HG02970 (cell line): ENCODE results near the gene ZNF319.
"Not testable (repeated sequence)": the region's sequence is repeated elsewhere in the genome, so short reads cannot be mapped to it uniquely, and the experiment has no call there.

Source experiments
- ATAC-seq: cut with Tn5 transposase; IDR thresholded peaks from one replicate; pipeline ENCODE4 v1.9.1; 2021; ENCODE audit warnings: mild to moderate bottlenecking, moderate library complexity, moderate number of reproducible peaks; ENCODE audit not compliant: unreplicated experiment, low FRiP score

The ZNF319 gene

DNA sequence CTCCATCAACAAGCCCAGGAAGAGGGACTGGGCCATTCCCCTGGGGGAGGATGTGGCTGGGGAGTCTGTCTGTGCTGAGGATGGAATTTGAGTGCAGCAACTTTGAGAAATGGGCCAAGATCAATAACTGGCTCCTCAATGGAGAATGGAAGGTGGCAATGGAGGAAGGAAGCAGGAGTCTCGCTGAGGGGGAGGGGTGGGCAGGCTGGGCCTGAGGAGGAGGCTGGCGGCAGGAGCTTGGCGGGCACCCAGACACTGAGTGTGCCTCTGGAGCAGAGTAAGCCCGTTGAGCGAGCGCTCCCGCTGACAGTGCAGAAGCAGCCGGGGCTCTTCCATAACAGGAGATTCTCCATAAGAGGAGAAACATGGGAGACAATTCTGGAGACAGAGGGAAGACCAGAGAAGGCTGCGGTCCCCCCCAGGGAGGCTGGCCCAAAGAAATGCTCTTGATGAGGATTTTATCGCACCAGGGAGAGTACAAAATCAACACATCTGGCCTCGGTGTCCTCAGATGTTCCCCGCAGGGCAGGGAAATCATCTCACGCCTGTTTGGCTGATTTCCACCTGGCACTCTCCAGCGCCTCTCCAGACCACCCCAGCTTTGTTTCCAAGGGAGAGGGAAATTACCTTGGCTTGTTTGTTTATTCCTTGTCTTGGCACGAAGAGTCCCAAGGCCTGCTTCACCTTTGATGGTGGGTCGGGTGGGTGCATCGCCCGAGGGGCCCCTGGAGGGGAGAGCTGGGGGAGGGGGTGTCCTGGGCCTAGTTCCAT lies 22.3 kb upstream of the ZNF319 start:
- ATAC-seq, result no peak

DNA sequence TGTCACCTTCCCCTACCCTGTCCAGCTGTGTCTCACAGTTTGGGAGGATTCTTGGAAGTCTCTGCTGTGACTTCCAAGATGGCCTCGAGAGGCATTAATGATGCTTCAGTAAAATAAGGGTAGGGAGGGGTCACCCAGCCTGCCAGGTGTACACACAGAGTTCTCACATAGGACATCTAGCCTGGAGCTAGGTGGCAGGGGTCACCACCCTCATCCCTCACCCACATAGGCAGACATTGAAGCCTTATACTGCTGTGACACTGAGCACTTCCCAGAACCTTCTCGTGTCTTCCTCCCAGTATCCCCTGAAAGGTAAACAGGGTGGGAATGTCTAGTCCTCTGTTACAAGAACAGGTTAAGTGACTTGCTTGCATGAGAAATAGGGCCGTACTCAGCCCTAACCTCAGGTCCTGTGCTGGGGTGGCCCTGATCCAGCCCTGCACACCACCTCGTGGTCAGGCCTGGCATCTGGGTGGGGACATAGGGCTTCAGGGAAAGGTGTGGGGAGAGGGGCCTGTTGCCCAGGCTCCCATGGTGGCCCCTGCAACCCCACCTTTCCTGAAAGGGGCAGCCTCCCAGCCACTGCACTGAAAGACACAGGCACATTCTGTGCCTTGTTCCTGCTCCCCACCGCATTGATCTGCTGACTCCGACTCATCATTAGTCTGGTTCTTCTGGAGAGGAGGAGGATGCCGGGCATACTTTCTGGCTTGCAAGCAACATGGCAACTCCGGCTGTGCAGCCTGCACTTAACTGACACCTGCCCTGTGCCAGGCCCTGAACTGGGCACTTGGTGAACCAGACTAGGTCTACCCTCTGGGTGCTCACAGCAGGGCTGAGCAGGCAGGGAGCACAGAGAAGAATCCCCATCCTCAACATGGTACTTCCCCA lies 21.4 kb upstream of the ZNF319 start:
- ATAC-seq, result no peak

DNA sequence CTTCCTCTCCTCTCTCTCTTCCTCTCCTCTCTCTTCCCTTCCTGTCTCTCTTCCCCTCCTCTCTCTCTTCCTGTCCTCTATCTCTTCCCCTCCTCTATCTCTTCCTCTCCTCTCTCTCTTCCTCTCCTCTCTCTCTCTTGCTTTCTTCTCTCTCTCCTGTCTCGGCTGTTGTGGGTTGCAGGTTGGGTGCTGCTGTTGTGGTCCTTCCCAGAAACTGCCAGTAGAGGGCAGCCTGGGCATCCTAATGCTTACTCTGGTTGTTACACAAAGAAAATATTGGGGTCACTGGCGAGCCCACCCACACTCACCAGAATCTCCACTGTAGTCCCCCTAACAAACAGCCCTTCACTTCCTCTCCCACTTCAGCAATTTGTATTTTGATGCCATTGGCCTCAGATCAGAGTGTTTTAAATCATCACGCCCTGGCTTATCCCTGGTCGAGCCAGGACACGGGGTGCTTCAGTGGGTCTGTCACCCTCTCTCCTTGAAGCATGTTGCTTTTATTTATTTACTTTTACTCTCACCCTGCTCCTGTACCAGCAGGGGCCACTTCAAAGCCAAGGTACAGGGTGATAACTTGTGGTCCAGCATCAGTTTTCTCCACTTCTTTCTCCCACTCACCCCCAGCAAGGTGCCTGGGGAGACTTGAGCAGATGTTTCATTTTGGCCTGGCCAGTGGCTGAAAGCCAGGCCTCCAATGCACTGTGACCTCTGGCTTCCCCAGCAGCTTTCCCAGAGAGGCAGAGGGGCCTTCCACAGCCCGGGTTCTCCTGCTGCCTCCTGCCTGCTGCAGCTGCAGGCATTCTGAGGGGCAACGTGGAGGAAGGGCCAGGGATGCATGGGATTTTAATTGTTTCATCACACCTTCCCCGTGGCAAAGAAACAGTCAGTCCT lies 20.4 kb upstream of the ZNF319 start:
- ATAC-seq, result no peak

DNA sequence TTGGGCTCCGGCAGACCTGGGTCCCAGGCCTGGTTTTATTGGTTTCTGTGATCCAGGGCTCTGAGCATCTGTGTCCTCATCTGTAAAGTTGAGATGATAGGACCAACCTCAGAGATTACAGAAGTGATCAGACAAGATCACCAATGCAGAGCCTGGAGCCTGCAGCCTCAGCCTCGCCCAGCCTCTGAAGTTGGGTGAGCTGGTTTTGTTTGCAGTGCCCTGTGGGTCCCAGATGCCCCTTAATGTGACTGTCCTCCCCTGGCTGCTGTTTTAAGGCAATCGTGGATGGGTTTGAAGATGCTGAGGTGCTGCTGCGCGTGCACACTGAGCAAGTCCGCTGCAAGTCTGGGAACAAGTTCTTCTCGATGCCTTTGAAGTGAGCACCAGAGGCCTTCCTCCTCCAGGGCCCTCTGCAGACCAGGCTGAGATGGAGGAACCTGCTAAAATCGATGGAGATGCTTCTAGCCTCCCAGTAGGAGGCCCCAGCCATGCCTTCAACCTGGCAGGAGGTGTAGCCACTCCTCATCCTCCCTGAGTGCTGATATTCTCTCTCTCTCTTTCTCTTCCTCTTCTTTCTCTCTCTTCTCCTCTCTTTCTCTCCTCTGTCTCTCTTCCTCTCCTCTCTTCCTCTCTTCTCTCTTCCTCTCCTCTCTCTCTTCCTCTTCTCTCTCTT lies 19.5 kb upstream of the ZNF319 start:
- no peak for ATAC-seq

DNA sequence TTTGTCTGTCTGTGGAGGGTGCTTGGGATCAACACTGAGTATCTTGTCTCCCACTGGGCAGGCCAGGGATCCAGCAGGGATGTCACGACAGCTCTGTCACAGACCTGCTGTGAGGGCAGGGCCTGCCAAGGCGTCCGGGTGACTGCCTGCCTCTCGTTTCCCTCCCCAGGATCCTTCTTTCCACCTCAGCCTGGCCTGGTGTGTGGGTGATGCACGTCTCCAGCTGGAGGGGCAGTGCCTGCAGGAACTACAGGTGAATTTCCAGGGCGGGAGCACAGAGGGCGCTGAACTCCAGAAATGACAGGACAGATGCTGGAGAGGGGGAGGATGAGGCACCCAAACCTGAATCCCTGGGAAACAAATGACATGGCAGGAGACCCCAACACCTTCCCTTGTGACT lies 18.3 kb upstream of the ZNF319 start:
- ATAC-seq, result no peak

DNA sequence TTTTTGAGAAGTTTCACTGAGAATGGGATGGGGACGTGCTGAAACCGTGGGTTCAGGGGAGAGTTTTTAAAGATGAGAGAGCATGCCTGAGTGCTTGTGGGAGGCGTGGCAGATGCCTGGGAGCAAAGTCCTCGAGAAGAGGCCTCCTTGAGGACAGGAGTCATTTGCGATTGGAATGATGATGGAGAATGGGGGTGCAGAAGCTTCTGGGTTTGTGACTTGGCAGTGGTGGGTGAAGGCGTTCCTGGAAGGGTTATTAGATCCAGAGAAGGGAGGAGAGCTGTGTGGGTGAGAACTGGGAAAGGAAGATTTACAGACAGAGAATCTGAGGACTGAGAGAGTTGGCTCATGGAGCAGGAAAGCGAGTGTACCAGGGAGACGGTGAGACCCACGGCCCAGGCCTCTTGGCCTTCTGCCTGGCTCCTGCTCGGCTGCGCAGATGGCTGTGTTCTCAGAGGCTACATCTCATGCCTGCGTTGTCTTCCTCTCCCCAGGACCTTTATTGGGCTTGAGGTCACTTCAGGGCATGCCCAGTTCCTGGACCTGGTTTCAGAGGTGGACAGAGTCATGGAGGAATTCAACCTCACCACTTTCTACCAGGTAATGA lies 16.5 kb upstream of the ZNF319 start:
- no peak for ATAC-seq

DNA sequence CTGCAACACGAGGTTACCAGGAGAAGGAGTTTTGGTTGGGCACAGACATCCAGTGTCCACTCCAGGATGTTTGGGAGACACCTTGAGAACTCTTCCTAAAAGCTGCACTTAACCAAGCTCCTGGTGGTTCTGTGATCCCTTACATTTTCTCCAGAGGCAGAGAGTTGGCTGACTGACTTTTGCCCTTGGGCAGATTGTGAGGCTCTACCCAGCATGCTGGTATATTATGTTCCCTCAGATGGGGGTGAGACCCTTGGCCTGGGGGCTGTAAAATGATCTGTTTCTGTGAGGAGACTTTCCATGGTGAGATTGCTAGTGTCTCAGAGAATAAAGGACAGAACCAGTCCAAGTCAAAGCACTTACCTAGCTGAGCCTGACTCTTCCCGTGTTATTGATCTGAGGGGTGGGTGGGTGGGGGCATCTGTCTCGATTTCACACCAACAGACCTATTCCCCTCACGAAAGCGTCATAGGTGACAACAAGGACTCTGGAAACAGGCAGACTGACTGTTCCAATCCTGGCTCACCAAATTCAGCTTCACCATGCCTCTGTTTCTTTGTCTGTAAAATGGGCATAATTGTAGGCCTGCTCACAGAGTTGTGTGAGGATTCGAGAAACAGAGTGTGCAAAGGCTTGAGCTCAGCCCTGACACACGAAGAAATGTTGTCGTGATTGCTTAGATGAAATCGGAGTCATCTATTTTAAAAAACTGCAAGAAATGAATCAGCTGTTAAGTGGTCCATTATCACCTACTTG lies 12.9 kb upstream of the ZNF319 start:
- no peak for ATAC-seq

DNA sequence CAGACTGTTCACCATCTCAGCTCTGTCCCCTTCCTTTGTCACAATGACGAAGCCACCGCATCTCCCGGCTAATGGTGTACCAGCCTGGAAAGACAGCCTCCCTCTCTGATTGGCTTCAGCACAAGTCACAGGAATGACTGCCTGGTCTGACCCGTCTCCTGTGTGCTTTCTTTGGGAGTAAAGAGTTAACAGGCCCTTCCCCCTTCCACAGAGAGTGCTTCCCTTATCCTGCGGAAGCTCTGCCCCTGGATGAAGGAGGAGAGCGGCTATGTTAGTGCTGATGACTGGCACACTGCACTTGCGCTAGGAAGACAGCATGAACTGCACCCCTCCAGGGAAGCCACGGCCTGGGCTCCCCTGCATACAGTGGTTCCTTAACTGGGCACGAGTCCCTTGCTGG lies 12.0 kb upstream of the ZNF319 start:
- ATAC-seq, result no peak

DNA sequence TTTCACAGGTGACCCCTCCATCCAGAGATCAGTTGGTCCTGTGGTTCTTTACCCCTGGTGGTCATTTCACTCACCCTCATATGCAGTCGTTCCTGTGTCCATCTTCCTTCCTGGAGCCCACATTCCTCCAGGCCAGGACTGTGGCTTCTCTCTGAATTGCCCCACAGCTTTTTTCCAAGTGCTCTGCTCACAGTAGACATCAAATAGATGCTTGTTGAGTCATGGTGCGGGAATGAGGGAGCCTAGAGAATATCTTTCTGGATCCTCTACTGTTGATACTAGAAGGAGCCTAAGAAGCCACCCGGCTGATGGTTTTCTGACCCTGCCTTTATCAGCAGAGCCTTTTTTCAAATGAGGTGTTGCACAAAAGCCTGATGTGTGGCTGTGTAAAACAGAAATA lies 11.2 kb upstream of the ZNF319 start:
- no peak for ATAC-seq

DNA sequence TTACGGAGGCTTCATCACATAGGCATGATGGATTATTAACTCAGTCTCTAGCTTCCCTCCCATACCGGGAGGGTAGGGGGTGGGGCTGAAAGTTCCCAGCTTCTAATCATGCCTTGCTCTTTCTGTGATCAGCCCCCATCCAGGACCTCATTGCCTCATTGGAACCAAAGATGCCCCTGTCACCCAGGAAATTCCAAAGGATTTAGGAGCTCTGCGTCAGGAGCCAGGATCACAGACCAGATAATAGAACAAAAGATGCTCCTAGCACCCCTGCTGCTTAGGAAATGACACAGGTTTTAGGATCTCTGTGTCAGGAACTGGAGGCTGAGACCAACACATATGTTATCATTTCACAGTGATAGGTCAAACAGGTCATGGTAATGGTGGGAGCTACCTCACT lies 10.4 kb upstream of the ZNF319 start:
- ATAC-seq, result no peak

DNA sequence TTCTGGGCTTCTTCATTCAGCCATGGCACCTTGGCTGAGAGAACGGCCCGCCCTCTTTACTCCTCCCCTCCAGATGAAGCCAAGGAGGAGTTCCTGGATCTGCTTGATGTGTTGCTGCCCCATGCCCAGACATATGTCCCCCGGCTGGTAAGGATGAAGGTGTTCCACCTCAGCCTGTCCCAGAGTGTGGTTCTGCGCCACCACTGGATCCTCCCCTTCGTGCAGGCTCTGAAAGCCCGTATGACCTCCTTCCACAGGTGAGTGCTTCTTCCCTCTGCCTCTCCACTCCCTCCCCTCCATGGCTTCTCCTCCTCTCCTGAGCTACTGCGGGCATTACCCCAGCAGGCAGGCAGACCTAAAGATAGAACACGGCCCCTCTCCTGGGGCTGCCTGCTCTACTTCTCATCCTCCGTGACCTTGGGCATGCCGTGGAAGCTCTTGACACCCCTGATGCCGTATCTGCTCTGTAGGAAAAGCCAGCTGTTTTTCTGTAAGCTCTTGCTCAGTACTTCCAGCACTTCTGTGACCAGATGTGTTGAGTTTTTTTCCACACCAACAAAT lies 9.5 kb upstream of the ZNF319 start:
- ATAC-seq, result no peak

DNA sequence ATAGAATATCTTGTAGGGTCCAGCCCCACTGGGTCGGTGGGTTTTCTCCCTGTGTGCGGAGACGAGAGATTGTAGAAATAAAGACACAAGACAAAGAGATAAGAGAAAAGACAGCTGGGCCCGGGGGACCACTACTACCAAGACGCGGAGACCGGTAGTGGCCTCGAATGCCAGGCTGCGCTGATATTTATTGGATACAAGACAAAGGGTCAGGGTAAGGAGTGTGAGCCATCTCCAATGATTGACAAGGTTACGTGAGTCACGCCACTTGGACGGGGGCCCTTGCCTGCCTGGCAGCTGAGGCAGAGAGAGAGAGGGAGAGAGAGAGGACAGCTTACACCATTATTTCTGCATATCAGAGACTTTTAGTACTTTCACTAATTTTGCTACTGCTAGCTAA lies 4.3 kb upstream of the ZNF319 start:
- ATAC-seq, result not testable (repeated sequence)

DNA sequence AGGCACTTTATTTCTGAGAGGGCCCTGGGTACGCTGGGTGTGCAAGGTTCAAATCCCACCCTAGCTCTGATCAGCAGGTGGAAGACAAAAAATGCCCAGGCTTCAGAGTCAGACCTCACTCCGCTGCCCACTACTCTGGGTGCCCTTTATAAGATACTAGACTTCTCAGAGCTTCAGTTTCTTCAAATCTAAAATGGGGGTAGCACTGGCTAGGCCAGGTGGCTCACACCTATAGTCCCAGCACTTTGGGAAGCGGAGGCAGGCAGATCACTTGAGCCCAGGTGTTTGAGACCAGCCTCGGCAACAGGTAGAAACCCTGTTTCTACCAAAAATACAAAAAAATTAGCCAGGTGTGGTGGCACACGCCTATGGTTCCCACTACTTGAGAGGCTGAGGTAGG lies 2.5 kb upstream of the ZNF319 start:
- no peak for ATAC-seq

DNA sequence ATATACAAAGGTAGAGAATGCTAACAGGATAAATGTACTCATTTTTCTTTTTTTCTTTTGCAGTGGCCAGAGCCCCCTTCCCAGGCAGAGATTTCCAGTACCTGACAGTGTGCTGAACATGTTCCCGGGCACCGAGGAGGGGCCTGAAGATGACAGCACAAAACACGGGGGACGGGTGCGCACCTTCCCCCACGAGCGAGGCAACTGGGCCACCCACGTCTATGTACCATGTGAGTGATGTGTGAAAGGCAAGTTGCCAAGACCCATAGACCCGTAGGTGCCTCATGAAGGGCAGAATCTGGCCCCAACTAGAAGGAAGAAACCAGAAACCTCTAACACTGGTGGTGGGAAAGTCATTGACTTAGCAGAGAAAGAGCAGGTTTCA lies 1.9 kb upstream of the ZNF319 start:
- no peak for ATAC-seq

DNA sequence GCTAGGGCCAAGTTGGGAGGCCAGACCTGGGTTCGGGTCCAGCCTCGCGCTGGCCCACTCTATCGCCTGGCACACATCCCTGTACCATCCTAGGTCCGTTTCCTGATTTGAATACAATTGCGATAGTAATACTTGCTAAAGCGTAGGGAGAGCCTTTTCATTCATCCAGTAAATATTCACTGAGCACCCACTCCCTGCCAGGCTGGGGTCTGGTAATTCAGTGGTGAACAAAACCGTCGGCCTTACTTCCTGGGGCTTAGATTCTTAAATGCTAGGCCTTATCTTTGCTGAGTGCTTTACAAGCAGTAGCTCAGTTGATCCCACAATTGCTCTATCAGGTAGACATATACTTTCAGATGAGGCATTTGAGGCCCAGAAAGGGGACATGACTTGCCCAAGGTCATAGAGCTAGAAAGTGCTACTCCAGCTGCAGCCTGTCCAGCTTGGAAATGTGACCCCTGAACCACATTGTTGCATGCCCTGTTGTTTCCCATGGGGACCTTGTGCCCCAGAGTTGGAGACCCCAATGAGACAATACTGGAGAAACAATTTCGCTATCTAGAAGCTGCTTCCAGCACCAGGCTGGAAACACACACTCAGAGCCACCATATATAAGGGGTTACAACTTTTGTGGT lies 1.4 kb upstream of the ZNF319 start:
- ATAC-seq, result no peak

DNA sequence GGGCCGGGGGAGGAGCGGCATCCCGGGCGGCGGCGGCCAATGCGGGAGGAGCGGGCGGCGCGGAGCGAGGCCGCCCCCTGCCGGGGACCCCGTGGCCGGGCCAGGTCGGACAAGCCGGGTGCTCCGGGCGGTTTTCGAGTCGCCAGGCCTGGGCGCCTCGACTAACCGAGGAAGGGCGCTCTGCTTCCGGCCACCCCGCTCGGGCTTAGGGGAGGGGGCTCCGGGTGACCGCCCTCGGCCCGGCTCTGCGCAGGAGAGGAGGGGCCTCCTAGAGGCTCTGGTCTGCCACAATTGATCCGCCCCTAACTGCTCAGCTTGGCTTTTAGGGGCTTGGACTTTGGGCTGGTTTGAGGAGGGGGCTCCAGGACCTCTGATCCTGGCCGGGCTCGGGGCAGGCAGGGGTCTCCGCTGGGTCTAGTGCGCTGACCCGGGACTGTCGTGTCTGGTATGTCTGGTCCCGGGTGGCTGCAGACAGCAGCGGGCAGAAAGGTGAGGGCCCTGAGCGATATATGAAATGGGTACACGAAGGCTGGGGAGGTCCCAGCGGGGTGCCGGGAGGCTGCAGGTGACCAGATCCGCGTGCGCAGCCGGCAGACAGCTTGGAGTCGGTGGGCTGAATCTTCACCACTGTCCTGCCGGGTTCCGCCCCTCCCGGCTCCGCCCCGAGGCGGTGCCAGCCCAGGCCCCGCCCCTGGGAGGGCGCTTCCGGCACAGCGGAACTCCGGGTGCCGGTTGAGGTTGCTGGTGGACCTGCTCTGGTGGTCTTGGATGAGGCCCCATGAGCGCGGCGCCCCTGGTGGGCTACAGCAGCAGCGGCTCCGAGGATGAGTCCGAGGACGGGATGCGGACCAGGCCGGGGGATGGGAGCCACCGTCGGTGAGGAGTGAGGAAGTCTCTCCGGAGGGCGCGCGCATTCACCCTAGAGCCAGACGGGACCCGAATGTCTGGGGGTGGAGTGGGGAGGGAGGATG lies 519 bp upstream of the ZNF319 start, which contains the start of gene USB1:
USB1 (plus strand) TSS at position 702 of the 971 bp plus-strand sequence; CDS start at position 779, 77 bp downstream.
- ATAC-seq, result peak; percentile 67

DNA sequence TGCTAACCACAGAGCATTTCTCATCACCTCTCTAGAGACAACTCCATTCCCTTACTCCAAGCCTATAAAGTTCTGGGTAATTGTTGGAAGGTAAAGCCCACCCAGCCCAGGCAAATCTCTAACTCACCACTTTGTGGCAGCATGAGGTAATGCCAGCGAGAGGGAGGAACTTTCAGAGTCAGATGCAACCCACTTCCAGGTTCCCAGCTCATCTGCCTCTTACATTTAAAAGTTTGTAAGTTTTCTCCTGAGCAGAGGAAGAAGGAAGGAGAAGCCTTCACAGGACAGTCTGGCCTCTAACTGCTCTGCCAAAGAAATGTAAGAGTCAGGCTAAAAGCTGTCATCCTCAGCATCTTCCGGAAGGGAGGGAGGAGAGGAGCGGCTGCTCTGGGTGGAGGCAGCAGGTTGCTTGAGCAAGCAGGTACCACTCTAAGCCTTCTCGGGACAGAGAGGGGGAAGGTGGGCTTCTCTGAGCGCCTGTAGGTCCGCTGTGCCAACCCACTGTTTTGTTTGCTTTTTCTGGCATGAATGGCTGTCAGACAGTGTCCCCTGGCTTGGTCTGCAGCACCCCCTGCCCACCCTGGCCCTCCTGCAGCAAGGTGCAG lies 1.0 kb downstream of the ZNF319 start:
- ATAC-seq, result no peak
